LNCaP clone FGC (cell line): ENCODE data around the gene TGDS.

ENCODE experiments used
- DNase-seq: peaks from one replicate; pipeline ENCODE4 v3.0.0-alpha.2; 2011; ENCODE audit warnings: low read depth
- H3K4me3 ChIP-seq: 2 replicates; pipeline ENCODE4 v1.5.1; 2011; ENCODE audit warnings: mild to moderate bottlenecking, low read depth, low read length, control low read depth
- CTCF ChIP-seq: IDR thresholded peaks from 2 replicates; pipeline ENCODE4 v1.5.1; 2012; ENCODE audit warnings: mild to moderate bottlenecking; ENCODE audit not compliant: control insufficient read depth, insufficient read depth; ENCODE audit errors: extremely low read depth

The TGDS gene

GRCh38 chr13:94567581-94567980, 28.4 kb downstream of the TGDS start:
- no peak overlapping the region for H3K4me3 ChIP-seq
- DNase-seq: no peak
- no peak for TF ChIP-seq CTCF

- TF ChIP-seq CTCF: no peak
- no peak overlapping the region for H3K4me3 ChIP-seq
- no peak for DNase-seq
Observed at GRCh38 chr13:94561126-94561525, 34.8 kb downstream of the TGDS start.

- TF ChIP-seq CTCF: no peak
- no peak overlapping the region for H3K4me3 ChIP-seq
- no peak for DNase-seq
Observed at GRCh38 chr13:94560116-94560515, 35.8 kb downstream of the TGDS start.

- TF ChIP-seq CTCF: no peak
- H3K4me3 ChIP-seq: no peak overlapping the region
- DNase-seq: no peak
Observed at GRCh38 chr13:94559222-94559795, 36.6 kb downstream of the TGDS start.

GRCh38 chr13:94558716-94559115, 37.2 kb downstream of the TGDS start:
- no peak for DNase-seq
- TF ChIP-seq CTCF: no peak
- H3K4me3 ChIP-seq: no peak overlapping the region

- no peak for TF ChIP-seq CTCF
- no peak for DNase-seq
- H3K4me3 ChIP-seq: no peak overlapping the region
Observed at GRCh38 chr13:94557684-94558235, 38.2 kb downstream of the TGDS start.

GRCh38 chr13:94556621-94557020, 39.3 kb downstream of the TGDS start:
- TF ChIP-seq CTCF: no peak
- no peak overlapping the region for H3K4me3 ChIP-seq
- DNase-seq: no peak
